Keratinocyte (primary cell): ENCODE results near the gene MYO1E. TPM values are rescaled to one million over a fixed set of nuclear protein-coding genes. Genes with fewer than 3 reads are reported as not detected.

Source experiments
- DNase-seq: peaks from one replicate; pipeline ENCODE4 v3.0.0-alpha.2; 2011; ENCODE audit warnings: low read depth, missing footprints, low spot score
- FAIRE-seq: peaks from 2 replicates; lab custom pipeline; 2011; peaks lifted over from hg19 to GRCh38; lab: Jason Lieb, UNC
- H2AFZ ChIP-seq: 2 replicates; pipeline ENCODE4 v1.6.0; 2012; ENCODE audit warnings: low read length, control low read depth, inconsistent platforms; ENCODE audit not compliant: control insufficient read depth
- H3K27ac ChIP-seq: 2 replicates; pipeline ENCODE4 v1.5.1; 2011; ENCODE audit warnings: low read length; ENCODE audit not compliant: control insufficient read depth, insufficient read depth
- H3K27me3 ChIP-seq: 3 replicates; pipeline ENCODE4 v1.6.0; 2011; ENCODE audit warnings: low read length; ENCODE audit not compliant: control insufficient read depth, insufficient read depth; ENCODE audit errors: extremely low read depth
- H3K36me3 ChIP-seq, 2 experiments: 2 replicates in 1 of 2; 3 replicates in 1 of 2; pipeline ENCODE4 v1.5.1; 2011; ENCODE audit warnings: low read length in 2 of 2, mild to moderate bottlenecking in 1 of 2; ENCODE audit not compliant: control insufficient read depth in 2 of 2, insufficient read depth in 2 of 2; ENCODE audit errors: extremely low read depth in 1 of 2
- H3K4me1 ChIP-seq: 3 replicates; pipeline ENCODE4 v1.5.1; 2011; ENCODE audit warnings: low read length; ENCODE audit not compliant: control insufficient read depth, insufficient read depth; ENCODE audit errors: extremely low read depth
- H3K4me2 ChIP-seq: 3 replicates; pipeline ENCODE4 v1.6.0; 2011; ENCODE audit warnings: low read depth, low read length; ENCODE audit not compliant: control insufficient read depth, insufficient read depth; ENCODE audit errors: extremely low read depth
- H3K4me3 ChIP-seq, 3 experiments: fragments of 200-600 bp in 1 of 3; sonication (generic) in 1 of 3; 2 replicates in 2 of 3; 3 replicates in 1 of 3; pipeline ENCODE4 v1.5.1; 2011 to 2016; ENCODE audit warnings: low read length in 3 of 3, mild to moderate bottlenecking in 3 of 3, control low read depth in 2 of 3, inconsistent platforms in 1 of 3, low read depth in 1 of 3, mixed read lengths in 1 of 3, mixed run types in 1 of 3, moderate library complexity in 1 of 3; ENCODE audit not compliant: control insufficient read depth in 2 of 3, insufficient read depth in 2 of 3; ENCODE audit errors: extremely low read depth in 1 of 3
- H3K79me2 ChIP-seq: 2 replicates; pipeline ENCODE4 v1.6.0; 2012; ENCODE audit warnings: low read length; ENCODE audit not compliant: control insufficient read depth, insufficient read depth
- H3K9ac ChIP-seq: 3 replicates; pipeline ENCODE4 v1.6.0; 2011; ENCODE audit warnings: low read length; ENCODE audit not compliant: control insufficient read depth, insufficient read depth; ENCODE audit errors: extremely low read depth
- H3K9me1 ChIP-seq: 3 replicates; pipeline ENCODE4 v1.6.0; 2011; ENCODE audit warnings: low read length; ENCODE audit not compliant: control insufficient read depth, insufficient read depth; ENCODE audit errors: extremely low read depth
- H3K9me3 ChIP-seq: 2 replicates; pipeline ENCODE4 v1.5.1; 2012; ENCODE audit warnings: low read depth, low read length; ENCODE audit not compliant: control insufficient read depth
- H4K20me1 ChIP-seq: 3 replicates; pipeline ENCODE4 v1.6.0; 2011; ENCODE audit warnings: low read length; ENCODE audit not compliant: control insufficient read depth, insufficient read depth; ENCODE audit errors: extremely low read depth
- CTCF ChIP-seq, 3 experiments: IDR thresholded peaks in 1 of 3; conservative IDR thresholded peaks in 1 of 3; optimal IDR thresholded peaks in 1 of 3; 2 replicates in 2 of 3; 3 replicates in 1 of 3; pipeline versions ENCODE3 to v1.5.1; 2011; ENCODE audit warnings: low read length in 3 of 3, mild to moderate bottlenecking in 3 of 3, moderate library complexity in 2 of 3, control low read depth in 1 of 3, inconsistent platforms in 1 of 3; ENCODE audit not compliant: insufficient read depth in 2 of 3; ENCODE audit errors: extremely low read depth in 1 of 3
- EZH2 ChIP-seq: IDR thresholded peaks from one replicate; pipeline ENCODE4 v1.6.1; 2012; ENCODE audit warnings: inconsistent platforms, mild to moderate bottlenecking, low read length, moderate library complexity
- dilution Hi-C: fragments of 300-500 bp; cut with MboI; formaldehyde crosslinking; loops from one replicate; pipeline ENCODE4 v1.7.0; 2020; ENCODE audit warnings: low sequenced_read_pairs; ENCODE audit not compliant: extremely low pct_ligation_motif_present
- polyA plus RNA-seq, 5 experiments: library from polyadenylated mRNA; depleted of rRNA in 3 of 5; stranded (reverse) in 3 of 5; stranded (forward) in 1 of 5; unstranded in 1 of 5; fragments of >200 nt; gene quantifications; 1 replicate in 1 of 5; 2 replicates in 3 of 5; 3 replicates in 1 of 5; pipeline versions ENCODE4 v1.2.1 to v1.2.3, GENCODE V29; 2011 to 2012; ENCODE audit warnings: missing spikeins in 2 of 5, low read depth in 1 of 5, low replicate concordance in 1 of 5

Gene MYO1E
- polyA plus RNA-seq, 1 donor (not counting 4 experiments of a cell fraction or from before 2014, with no cell fraction given) = 213 TPM

GRCh38 chr15:59227021-59227420 is 145.7 kb downstream of the MYO1E start:
- dilution Hi-C loops = no loop called here
- DNase-seq = no peak
- H3K79me2 ChIP-seq = peaks cover 6% of the 10 kb centered on the region
- no peaks in the 10 kb centered on the region for H4K20me1 ChIP-seq
- no peak for FAIRE-seq
- no peak for TF ChIP-seq CTCF (optimal IDR thresholded peaks at IDR 0.05 in 1 of 3, IDR thresholded peaks at IDR 0.05 in 1 of 3, conservative IDR thresholded peaks at IDR 0.05 in 1 of 3; ENCODE audit: extremely low read depth in 1 of 3, insufficient read depth in 2 of 3, low read length in 3 of 3)
- H3K9me1 ChIP-seq = peaks cover 3% of the 10 kb centered on the region
- H3K4me2 ChIP-seq = no peak overlapping the region
- H3K27me3 ChIP-seq = no peaks in the 10 kb centered on the region
- H3K4me3 ChIP-seq = no peak overlapping the region
- peaks cover 37 to 57% of the 10 kb centered on the region in 2 experiments for H3K36me3 ChIP-seq
- no peak overlapping the region for H3K27ac ChIP-seq
- no peak overlapping the region for H2AFZ ChIP-seq
- H3K9ac ChIP-seq = no peak overlapping the region
- H3K9me3 ChIP-seq = no peaks in the 10 kb centered on the region
- H3K4me1 ChIP-seq = no peaks in the 10 kb centered on the region

- dilution Hi-C loops = no loop called here
- no peak for DNase-seq
- H3K4me2 ChIP-seq = no peak overlapping the region
Measured at GRCh38 chr15:59224474-59224873, 148.2 kb downstream of the MYO1E start.

More at GRCh38 chr15:59224474-59224873, 148.2 kb downstream of the MYO1E start:
- Histone ChIP-seq H3K4me3 (no peak overlapping the region), H3K79me2 (peaks cover 4% of the 10 kb centered on the region), H2AFZ (no peak overlapping the region), H4K20me1 (no peaks in the 10 kb centered on the region), H3K9me1 (peaks cover 3% of the 10 kb centered on the region), H3K36me3 (peaks cover 38 to 53% of the 10 kb centered on the region in 2 experiments), H3K9me3 (no peaks in the 10 kb centered on the region), H3K27me3 (no peaks in the 10 kb centered on the region), H3K27ac (no peak overlapping the region), H3K4me1 (no peaks in the 10 kb centered on the region), H3K9ac (no peak overlapping the region)
- TF ChIP-seq EZH2 = no peak
- TF ChIP-seq CTCF (optimal IDR thresholded peaks at IDR 0.05 in 1 of 3, IDR thresholded peaks at IDR 0.05 in 1 of 3, conservative IDR thresholded peaks at IDR 0.05 in 1 of 3; ENCODE audit: extremely low read depth in 1 of 3, insufficient read depth in 2 of 3, low read length in 3 of 3) = no peak
- no peak for FAIRE-seq
